Mucosa of gallbladder (tissue), 1 donor: Measurements from ENCODE around the gene C5orf52. TPM values are rescaled to one million over a fixed set of nuclear protein-coding genes. Genes with fewer than 3 reads are reported as not detected.
"Not testable (repeated sequence)": the region's sequence is repeated elsewhere in the genome, so short reads cannot be mapped to it uniquely, and the experiment has no call there.

ENCODE experiments used
- DNase-seq: peaks from one replicate; pipeline ENCODE4 v3.0.0-alpha.2; 2020; ENCODE audit warnings: low spot score
- total RNA-seq: library from RNA; stranded (reverse); gene quantifications from one replicate; pipeline ENCODE4 v1.2.1, GENCODE V29; 2021
- donor health status: DM: no; HTN: no; CAD: no.

The C5orf52 gene
- total RNA-seq, 1 donor from 2014 or later = not detected

DNA sequence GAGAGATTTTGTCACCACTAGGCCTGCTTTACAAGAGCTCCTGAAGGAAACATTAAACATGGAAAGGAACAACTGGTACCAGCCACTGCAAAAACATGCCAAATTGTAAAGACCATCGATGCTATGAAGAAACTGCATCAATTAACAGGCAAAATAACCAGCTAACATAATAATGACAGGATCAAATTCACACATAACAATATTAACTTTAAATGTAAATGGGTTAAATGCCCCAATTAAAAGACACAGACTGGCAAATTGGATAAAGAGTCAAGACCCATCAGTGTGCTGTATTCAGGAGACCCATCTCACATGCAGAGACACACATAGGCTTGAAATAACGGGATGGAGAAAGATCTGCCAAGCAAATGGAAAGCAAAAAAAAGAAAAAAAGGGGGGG, 51.6 kb downstream of the C5orf52 start:
- DNase-seq = not testable (repeated sequence)

DNA sequence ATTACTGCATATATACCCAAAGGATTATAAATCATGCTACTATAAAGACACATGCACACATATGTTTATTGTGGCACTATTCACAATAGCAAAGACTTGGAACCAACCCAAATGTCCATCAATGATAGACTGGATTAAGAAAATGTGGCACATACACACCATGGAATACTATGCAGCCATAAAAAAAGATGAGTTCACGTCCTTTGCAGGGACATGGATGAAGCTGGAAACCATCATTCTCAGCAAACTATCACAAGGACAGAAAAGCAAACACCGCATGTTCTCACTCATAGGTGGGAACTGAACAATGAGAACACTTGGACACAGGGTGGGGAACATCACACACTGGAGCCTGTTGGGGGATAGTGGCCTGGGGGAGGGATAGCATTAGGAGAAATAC, 55.3 kb downstream of the C5orf52 start:
- DNase-seq = not testable (repeated sequence)

GRCh38 chr5:157727858-157728257, 56.5 kb downstream of the C5orf52 start:
- not testable (repeated sequence) for DNase-seq

Other genes starting within 250 kb of the C5orf52 start
- 0.63 TPM for gene NIPAL4, start 211.3 kb upstream of the C5orf52 start, total RNA-seq
- 22.1 TPM for gene ADAM19, start 95.8 kb upstream of the C5orf52 start, total RNA-seq
- gene SOX30, start 19.1 kb upstream of the C5orf52 start, total RNA-seq = 0.09 TPM
- 14.4 TPM for gene THG1L, start 59.9 kb downstream of the C5orf52 start, total RNA-seq
- 7.5 TPM for gene LSM11, start 72.2 kb downstream of the C5orf52 start, total RNA-seq
- 166 TPM for gene CLINT1, start 187.6 kb downstream of the C5orf52 start, total RNA-seq